GM12874 (cell line): ENCODE measurements around the gene CAB39L.

Source experiments
- TF ChIP-seq, protein P1 (sequence below): IDR thresholded peaks from 2 replicates; pipeline ENCODE4 v1.5.1; 2011; ENCODE audit warnings: low read depth, mild to moderate bottlenecking, control low read depth, low read length, moderate library complexity; ENCODE audit not compliant: insufficient read depth

Gene CAB39L

DNA sequence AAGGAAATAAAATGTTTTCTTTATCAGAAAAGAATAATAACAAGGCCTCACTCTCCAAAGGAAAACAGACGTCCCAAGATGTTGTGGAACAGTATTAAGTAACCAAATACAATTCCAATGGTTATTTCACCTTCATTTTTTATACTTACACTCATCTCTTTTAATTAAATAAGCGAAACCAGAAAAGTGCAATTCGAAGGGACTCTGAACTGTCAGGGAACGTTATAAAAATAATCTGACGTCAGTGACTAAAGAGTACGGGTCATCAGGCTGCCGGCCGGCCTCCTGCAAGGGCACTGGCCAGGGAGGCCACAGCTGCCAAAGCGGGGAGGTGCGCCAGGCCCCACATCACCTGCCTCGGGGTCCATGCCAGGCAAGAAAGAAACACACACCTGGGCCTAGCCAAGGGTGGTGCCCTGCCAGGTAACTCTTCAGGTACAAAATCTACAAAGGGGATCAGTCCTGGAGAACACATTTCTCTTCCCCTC is 134.9 kb downstream of the CAB39L start:
- TF ChIP-seq, protein P1, sequence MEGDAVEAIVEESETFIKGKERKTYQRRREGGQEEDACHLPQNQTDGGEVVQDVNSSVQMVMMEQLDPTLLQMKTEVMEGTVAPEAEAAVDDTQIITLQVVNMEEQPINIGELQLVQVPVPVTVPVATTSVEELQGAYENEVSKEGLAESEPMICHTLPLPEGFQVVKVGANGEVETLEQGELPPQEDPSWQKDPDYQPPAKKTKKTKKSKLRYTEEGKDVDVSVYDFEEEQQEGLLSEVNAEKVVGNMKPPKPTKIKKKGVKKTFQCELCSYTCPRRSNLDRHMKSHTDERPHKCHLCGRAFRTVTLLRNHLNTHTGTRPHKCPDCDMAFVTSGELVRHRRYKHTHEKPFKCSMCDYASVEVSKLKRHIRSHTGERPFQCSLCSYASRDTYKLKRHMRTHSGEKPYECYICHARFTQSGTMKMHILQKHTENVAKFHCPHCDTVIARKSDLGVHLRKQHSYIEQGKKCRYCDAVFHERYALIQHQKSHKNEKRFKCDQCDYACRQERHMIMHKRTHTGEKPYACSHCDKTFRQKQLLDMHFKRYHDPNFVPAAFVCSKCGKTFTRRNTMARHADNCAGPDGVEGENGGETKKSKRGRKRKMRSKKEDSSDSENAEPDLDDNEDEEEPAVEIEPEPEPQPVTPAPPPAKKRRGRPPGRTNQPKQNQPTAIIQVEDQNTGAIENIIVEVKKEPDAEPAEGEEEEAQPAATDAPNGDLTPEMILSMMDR = no peak

DNA sequence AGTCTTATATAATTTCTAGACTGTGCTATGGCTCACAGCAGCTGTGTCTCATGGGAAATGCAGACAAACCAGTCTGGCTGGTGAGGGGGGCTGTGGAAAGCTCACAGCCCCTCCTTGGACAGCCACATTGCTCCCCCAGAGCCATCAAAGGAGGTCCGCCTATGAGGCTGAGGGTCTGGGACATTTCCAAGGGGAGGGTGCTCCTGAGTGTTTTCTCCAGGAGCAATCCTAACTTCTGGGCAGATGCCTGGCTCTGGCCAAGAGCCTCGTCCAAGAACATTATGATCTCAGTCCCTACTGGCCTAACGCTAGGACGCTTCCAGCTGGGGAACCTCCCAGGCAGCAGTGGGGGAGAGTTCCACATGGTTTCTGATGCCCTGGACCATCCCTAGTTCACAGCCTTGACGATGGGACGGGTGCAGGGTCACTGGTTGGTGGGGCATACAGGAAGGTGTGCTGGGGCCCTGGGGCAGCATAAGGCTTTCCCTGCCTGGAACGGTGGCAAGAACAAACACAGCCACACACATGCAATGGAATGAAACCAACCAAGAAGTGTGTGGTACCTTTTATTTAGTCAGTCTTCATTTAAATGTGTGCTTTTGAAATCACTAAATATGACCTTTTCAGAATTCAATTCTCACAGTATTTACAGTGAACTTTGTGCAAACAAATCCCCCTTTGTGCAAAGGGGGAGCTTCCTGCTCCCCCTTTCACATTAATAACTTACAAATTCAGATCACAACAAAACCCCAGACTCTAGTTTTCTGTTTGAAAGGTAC is 135.6 kb downstream of the CAB39L start:
- TF ChIP-seq, protein P1 = no peak

DNA sequence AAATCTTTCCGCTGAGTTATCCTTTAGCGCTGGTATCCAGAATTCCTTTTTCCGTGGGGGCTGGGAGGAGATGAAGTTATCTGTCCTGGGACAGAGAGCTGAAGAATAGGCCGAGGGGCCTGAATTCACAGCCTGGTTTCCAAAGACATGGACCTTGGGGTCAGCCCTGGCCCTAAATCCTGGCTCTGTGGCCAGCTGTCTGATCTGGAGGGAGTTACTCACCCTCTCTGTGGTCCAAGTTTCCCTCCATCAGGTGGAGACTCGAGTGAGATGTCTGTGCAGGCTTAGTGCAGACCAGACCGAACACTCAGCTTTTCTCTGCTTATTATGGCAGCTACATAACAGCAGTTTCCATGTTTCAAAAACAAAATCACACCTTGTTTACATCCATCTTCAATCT is 136.5 kb downstream of the CAB39L start:
- TF ChIP-seq, protein P1 = no peak

DNA sequence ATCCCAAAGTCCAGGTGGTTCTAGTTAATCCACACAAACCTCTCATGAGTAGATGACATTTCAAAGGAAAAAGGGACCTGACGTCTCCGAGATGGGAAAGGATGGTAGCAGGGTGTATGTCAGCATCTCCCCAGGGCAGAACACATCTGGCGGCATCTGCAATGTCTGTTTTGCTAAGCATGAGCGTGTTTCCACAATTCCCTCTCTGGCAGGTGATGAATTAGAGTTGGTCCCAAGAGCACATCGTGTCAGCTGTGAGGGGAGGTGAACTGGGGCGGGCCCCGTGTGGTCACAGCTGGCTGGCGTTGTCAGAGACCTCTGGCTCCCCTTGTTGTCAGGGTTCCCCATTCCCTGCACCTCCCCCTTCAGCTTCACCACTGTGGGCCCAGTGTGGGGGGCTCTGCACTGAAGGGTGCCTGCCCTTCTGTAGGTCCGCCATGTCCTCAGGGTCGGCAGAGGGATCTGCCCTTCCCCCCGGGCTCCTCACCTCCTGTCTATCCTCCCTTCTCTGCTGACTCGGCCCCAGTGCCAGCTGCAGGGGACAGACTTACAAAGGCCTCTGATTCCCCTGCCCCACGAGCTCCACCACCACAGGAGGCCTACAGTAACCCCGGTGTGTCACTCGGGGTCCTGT is 138.0 kb downstream of the CAB39L start:
- TF ChIP-seq, protein P1 = no peak

DNA sequence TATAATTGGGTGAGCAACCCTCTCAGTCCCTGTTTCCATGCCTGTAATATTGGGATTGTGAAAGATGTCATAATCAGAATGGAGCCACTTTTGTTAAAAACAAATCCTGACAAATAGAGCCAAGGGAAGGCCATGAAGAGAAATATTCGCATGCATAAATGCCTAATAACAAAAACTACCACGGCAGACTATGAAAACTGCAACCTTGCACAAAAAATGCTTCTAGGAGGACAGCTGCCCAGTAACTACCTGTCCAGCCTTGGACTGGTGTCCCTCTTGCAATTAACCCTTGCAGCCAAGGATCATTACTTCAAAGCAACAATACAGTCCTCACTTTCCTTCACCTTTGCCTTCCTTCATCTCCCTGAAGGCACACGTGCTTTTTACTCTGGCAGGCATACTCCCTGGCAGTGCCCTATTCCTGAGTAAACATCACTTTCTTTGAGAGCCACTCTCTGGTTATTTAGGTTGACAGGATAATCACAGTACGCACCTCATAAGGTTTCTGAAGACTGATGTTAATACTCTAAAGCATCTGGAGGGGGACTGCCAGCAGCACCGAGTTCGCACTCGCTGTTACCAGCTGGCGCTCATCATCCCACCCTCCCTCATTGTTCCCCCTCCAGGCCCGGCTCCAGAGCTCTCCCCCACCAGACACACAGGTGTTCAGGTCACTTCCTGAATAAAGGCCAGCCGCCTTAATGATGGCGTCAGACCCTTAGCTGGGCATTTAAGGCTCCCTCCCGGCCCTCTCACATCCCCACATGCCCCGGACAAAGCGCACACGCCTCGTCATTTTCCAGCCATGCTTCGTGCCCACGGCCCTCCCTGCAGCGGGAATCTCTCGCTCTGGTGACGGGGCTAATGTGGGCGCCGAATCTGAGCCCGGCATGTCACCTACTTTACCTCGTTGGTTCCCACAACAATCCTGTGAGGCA is 138.8 kb downstream of the CAB39L start:
- TF ChIP-seq, protein P1 = no peak

DNA sequence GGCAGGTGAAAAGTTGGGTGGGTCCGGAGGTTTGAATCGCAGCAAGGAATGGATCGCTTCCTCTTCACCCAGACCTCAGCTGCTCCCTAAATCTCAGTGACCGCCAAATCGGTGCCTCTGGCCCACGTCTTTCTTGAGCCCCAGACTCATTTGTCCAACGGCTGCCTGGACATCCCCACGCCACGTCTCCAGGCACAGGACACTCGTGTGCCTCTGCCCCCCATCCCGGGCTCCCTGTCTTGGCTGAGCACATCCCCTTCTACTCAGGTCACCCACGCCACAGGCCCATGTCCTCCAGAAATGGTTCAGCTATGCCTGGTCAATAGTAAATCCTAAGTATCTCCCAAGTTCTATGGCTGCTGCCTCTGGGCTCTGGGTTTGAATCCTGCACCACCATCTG is 139.5 kb downstream of the CAB39L start:
- TF ChIP-seq, protein P1 = no peak
